PFSK-1 (cell line): ENCODE results near the gene OR13C4. TPM values are rescaled to one million over a fixed set of nuclear protein-coding genes. Genes with fewer than 3 reads are reported as not detected.

Experiments used
- FOXP2 ChIP-seq: optimal IDR thresholded peaks from 2 replicates; pipeline ENCODE3; 2011; ENCODE audit warnings: borderline replicate concordance, control low read depth, inconsistent platforms; ENCODE audit not compliant: insufficient read depth; ENCODE audit errors: extremely low read length, extremely low read depth
- POLR2AphosphoS5 ChIP-seq: IDR thresholded peaks from 2 replicates; pipeline ENCODE4 v1.6.1; 2012; ENCODE audit warnings: low read depth, mild to moderate bottlenecking, control low read depth, low read length, moderate library complexity
- REST ChIP-seq, 2 experiments: IDR thresholded peaks; 2 replicates each; pipeline versions ENCODE4 v1.6.1 to v1.8.0; 2011 to 2012; ENCODE audit warnings: low read depth in 2 of 2, low read length in 2 of 2, control low read depth in 1 of 2, inconsistent platforms in 1 of 2, mild to moderate bottlenecking in 1 of 2, moderate library complexity in 1 of 2; ENCODE audit not compliant: insufficient read depth in 1 of 2
- SIN3A ChIP-seq: IDR thresholded peaks from 2 replicates; pipeline ENCODE4 v1.6.1; 2012; ENCODE audit warnings: mild to moderate bottlenecking, low read length, moderate library complexity, borderline replicate concordance; ENCODE audit not compliant: insufficient read depth
- TAF1 ChIP-seq: IDR thresholded peaks from 2 replicates; pipeline ENCODE4 v1.6.1; 2012; ENCODE audit warnings: low read length, control low read depth, borderline replicate concordance; ENCODE audit not compliant: insufficient read depth
- polyA plus RNA-seq: library from polyadenylated mRNA; unstranded; fragments of >200 nt; gene quantifications from one replicate; pipeline ENCODE4 v1.2.1, GENCODE V29; 2012; ENCODE audit warnings: low read depth, missing spikeins; ENCODE audit not compliant: insufficient read length

The OR13C4 gene
- not detected for polyA plus RNA-seq

- no peak for TF ChIP-seq FOXP2
- no peak for TF ChIP-seq POLR2AphosphoS5
- TF ChIP-seq REST (IDR thresholded peaks at IDR 0.05; ENCODE audit: insufficient read depth in 1 of 2, low read depth in 2 of 2, low read length in 2 of 2): no peak
- no peak for TF ChIP-seq SIN3A
- no peak for TF ChIP-seq TAF1
Measured at GRCh38 chr9:104527109-104527508, at the start of gene OR13C4. OR13C4 (minus strand) TSS chr9:104527209; CDS start chr9:104527209, 0 bp downstream.

DNA sequence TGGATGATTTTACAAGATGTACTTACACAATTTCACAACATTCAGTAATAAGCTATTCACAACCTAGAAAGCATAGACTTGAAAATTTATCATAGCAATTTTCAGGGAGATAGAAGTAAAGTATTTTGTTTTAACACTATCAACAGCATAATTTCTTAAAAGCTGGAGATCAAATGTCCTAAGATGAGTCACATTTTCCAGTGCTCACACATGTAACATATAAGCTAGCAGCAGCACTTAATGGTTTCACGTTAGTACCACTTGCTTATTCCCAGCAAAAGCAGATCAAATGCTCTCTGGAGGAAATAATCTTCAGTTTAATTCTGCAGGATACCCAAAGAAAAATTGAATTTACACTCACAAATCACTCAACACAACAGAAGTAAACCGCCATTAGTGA is 48.4 kb upstream of the OR13C4 start:
- no peak for TF ChIP-seq REST (IDR thresholded peaks at IDR 0.05; ENCODE audit: insufficient read depth in 1 of 2, low read depth in 2 of 2, low read length in 2 of 2)
- no peak for TF ChIP-seq SIN3A
- TF ChIP-seq POLR2AphosphoS5: no peak
- TF ChIP-seq FOXP2: no peak
- no peak for TF ChIP-seq TAF1

DNA sequence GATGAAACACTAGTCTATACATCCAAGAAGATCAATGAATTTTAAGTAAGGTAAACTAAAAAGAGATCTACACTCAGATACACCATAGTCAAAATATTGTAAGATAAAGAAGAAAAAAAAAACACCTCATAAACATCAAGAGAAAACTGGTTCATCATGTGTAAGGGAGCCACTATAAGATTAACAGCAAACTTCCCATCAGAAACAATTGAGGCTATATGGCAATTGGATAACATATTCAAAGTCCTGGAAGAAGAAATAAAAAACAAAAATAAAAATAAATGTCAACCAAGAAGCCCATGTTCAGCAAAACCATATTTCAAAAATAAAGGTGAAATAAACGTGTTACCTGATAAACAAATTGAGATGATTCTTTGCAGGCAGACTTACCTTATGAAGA is 45.6 kb upstream of the OR13C4 start:
- no peak for TF ChIP-seq FOXP2

DNA sequence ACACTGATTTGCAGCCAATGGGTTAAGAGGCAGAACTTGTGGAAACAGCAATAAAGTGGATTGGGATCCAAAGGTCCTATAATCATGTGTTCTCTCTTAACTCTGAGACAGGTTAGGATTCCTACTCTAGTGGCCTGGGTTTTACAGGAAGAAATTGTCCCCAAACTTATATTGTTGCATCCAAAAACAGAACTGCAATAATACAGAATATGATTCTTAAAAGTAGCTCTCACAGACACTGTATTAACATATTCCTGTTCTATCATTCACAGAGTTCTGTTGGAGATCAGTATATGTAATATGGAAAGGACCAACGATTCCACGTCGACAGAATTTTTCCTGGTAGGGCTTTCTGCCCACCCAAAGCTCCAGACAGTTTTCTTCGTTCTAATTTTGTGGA is 41.9 kb upstream of the OR13C4 start, which contains the start of gene OR13C8:
Gene OR13C8, plus strand, starts transcription at position 301 of the 400 bp plus-strand sequence. Its CDS starts 0 bp downstream, at position 301.
- no peak for TF ChIP-seq SIN3A
- no peak for TF ChIP-seq REST (IDR thresholded peaks at IDR 0.05; ENCODE audit: insufficient read depth in 1 of 2, low read depth in 2 of 2, low read length in 2 of 2)
- TF ChIP-seq TAF1: no peak
- no peak for TF ChIP-seq POLR2AphosphoS5
- TF ChIP-seq FOXP2: no peak

GRCh38 chr9:104564358-104564757 is 37.3 kb upstream of the OR13C4 start:
- no peak for TF ChIP-seq TAF1
- no peak for TF ChIP-seq FOXP2

DNA sequence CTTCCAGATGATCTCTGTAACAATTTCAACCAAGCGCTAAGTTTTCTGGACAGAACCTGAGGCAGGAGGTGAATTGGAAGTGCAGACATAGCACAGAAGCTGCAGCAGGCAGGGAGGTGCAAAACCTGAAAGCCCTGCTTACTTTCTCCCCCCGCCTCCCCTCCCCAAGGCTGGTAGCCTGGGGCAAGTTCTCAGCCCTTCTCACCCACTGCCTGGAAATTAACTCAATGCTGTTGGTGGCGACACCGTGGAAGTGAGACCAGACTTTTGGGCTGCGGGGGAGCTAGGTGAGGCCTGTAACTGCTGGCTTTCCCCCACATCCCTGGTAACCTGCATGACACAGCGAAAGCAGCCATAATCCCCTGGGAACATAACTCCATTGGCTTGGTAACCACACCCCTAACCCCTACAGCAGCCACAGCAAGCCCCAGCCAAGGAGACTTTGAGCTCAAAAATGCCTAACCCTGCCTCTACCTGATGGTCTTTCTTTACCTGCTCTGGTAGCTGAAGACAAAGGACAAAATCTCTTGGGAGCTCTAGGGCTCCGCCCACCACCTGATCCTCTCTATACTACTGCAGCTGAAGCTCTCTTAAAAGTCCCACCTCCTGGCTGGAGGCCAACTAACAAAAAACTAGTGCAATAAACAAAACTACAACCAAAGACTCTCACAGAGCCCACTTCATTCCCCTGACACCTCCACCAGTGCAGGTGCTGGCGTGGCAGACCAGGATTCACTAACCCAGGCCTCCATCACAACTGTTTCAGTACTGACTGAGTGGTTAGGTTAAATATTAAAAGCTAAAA is 30.0 kb upstream of the OR13C4 start:
- TF ChIP-seq REST (IDR thresholded peaks at IDR 0.05; ENCODE audit: insufficient read depth in 1 of 2, low read depth in 2 of 2, low read length in 2 of 2) (no peak), TAF1 (no peak), FOXP2 (no peak), SIN3A (no peak), POLR2AphosphoS5 (no peak)
